KMS-11 (cell line): ENCODE data around the gene HHAT.

Source experiments
- H2AFZ ChIP-seq: fragments of 200-600 bp; sonication (generic); 2 replicates; pipeline ENCODE4 v1.6.1; 2016; ENCODE audit warnings: antibody characterized with exemption, mixed run types, low read depth
- H3K27ac ChIP-seq: fragments of 200-600 bp; sonication (generic); 2 replicates; pipeline ENCODE4 v1.6.1; 2016; ENCODE audit warnings: mild to moderate bottlenecking, mixed run types
- H3K27me3 ChIP-seq: fragments of 200-600 bp; sonication (generic); 2 replicates; pipeline ENCODE4 v1.6.1; 2017; ENCODE audit warnings: mild to moderate bottlenecking, low read depth, mixed run types, moderate library complexity; ENCODE audit not compliant: insufficient read depth
- H3K36me3 ChIP-seq: fragments of 200-600 bp; sonication (generic); 2 replicates; pipeline ENCODE4 v1.6.1; 2017; ENCODE audit warnings: mild to moderate bottlenecking, mixed run types; ENCODE audit not compliant: insufficient read depth
- H3K4me1 ChIP-seq: fragments of 200-600 bp; sonication (generic); 2 replicates; pipeline ENCODE4 v1.6.1; 2016; ENCODE audit warnings: mild to moderate bottlenecking, low read depth, mixed run types; ENCODE audit not compliant: poor library complexity, severe bottlenecking
- H3K4me2 ChIP-seq: fragments of 200-600 bp; sonication (generic); 2 replicates; pipeline ENCODE4 v1.7.0; 2016; ENCODE audit warnings: mild to moderate bottlenecking, mixed run types
- H3K4me3 ChIP-seq: fragments of 200-600 bp; sonication (generic); IDR thresholded peaks from 2 replicates; pipeline ENCODE4 v1.6.1; 2017; ENCODE audit warnings: low read depth, low read length, mixed read lengths; ENCODE audit not compliant: insufficient read depth
- H3K79me2 ChIP-seq: fragments of 200-600 bp; sonication (generic); 2 replicates; pipeline ENCODE4 v1.6.1; 2016; ENCODE audit warnings: low read depth, mixed run types; ENCODE audit not compliant: insufficient read depth
- H3K9ac ChIP-seq: fragments of 200-600 bp; sonication (generic); 2 replicates; pipeline ENCODE4 v1.6.1; 2016; ENCODE audit warnings: mild to moderate bottlenecking, mixed run types
- H4K20me1 ChIP-seq: fragments of 200-600 bp; sonication (generic); 2 replicates; pipeline ENCODE4 v1.6.1; 2016; ENCODE audit warnings: mild to moderate bottlenecking, mixed run types; ENCODE audit not compliant: insufficient read depth
- CTCF ChIP-seq: fragments of 200-600 bp; sonication (generic); conservative IDR thresholded peaks from 2 replicates; pipeline ENCODE4 v1.6.1; 2017; ENCODE audit warnings: low read depth, mild to moderate bottlenecking, antibody characterized with exemption, low read length, moderate library complexity, mixed read lengths

The HHAT gene

GRCh38 chr1:210677533-210677932, 348.8 kb downstream of the HHAT start:
- Histone ChIP-seq H3K79me2 (no peaks in the 10 kb centered on the region), H3K9ac (no peak overlapping the region), H2AFZ (no peak overlapping the region), H3K4me1 (peaks cover 6% of the 10 kb centered on the region), H3K4me3 (no peak overlapping the region), H3K27ac (no peak overlapping the region), H4K20me1 (no peaks in the 10 kb centered on the region), H3K4me2 (no peak overlapping the region), H3K27me3 (no peaks in the 10 kb centered on the region), H3K36me3 (no peaks in the 10 kb centered on the region)
- no peak for TF ChIP-seq CTCF

GRCh38 chr1:210678306-210678705, 349.6 kb downstream of the HHAT start:
- H3K4me3 ChIP-seq, result no peak overlapping the region
- H3K79me2 ChIP-seq, result no peaks in the 10 kb centered on the region
- H3K36me3 ChIP-seq, result no peaks in the 10 kb centered on the region
- no peak overlapping the region for H3K4me2 ChIP-seq
- TF ChIP-seq CTCF, result no peak
- no peaks in the 10 kb centered on the region for H3K27me3 ChIP-seq
- H2AFZ ChIP-seq, result no peak overlapping the region
- H3K27ac ChIP-seq, result no peak overlapping the region
- H3K4me1 ChIP-seq, result peaks cover 10% of the 10 kb centered on the region
- H4K20me1 ChIP-seq, result no peaks in the 10 kb centered on the region
- H3K9ac ChIP-seq, result no peak overlapping the region

GRCh38 chr1:210681158-210681557, 352.5 kb downstream of the HHAT start:
- TF ChIP-seq CTCF, result no peak
- Histone ChIP-seq H3K4me2 (no peak overlapping the region), H3K79me2 (no peaks in the 10 kb centered on the region), H3K27me3 (no peaks in the 10 kb centered on the region), H4K20me1 (no peaks in the 10 kb centered on the region), H3K36me3 (no peaks in the 10 kb centered on the region), H3K9ac (no peak overlapping the region), H2AFZ (no peak overlapping the region), H3K4me3 (no peak overlapping the region), H3K4me1 (peaks cover 38% of the 10 kb centered on the region), H3K27ac (no peak overlapping the region)

- no peak overlapping the region for H3K4me3 ChIP-seq
- no peaks in the 10 kb centered on the region for H4K20me1 ChIP-seq
- H3K4me1 ChIP-seq, result peaks cover 43% of the 10 kb centered on the region
- no peak overlapping the region for H3K9ac ChIP-seq
- no peaks in the 10 kb centered on the region for H3K79me2 ChIP-seq
- no peaks in the 10 kb centered on the region for H3K27me3 ChIP-seq
- TF ChIP-seq CTCF, result no peak
- peak overlapping the region; percentile 76 for H3K4me2 ChIP-seq
- no peak overlapping the region for H3K27ac ChIP-seq
- H3K36me3 ChIP-seq, result no peaks in the 10 kb centered on the region
- H2AFZ ChIP-seq, result no peak overlapping the region
Measured at GRCh38 chr1:210683403-210684047, 354.8 kb downstream of the HHAT start.
